Measurements from ENCODE around the gene GNG2.

Gene GNG2

DNA sequence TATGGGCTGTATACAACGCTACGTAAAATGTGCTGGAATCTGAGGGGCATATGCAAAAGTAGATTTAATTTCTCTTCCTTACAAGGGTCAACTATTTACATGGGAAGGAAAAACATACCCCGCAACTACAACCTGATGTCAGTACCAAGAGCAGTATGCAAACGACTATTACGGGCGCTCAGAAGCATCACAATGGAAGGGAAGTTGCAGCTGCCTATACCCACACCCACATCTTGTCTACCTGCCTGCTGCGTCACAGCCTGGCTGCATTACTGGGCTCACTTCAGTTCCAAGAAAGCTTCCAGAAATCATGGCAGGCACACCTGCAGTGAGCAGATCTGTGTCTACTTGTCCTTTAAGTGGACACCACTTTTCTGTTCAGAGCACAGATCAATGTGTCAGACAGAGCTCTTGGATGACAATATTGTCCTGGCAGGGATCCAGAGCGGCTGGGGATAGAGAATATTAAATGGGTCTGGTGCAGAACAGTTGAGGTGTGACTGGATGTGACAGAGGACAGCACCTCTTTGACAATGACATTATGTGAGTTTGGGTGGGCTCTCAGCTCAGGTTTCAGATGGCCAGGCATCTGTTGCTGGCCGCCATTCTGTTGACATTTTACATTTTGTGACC, 41.5 kb upstream of the GNG2 start:
- TF ChIP-seq, protein P1, sequence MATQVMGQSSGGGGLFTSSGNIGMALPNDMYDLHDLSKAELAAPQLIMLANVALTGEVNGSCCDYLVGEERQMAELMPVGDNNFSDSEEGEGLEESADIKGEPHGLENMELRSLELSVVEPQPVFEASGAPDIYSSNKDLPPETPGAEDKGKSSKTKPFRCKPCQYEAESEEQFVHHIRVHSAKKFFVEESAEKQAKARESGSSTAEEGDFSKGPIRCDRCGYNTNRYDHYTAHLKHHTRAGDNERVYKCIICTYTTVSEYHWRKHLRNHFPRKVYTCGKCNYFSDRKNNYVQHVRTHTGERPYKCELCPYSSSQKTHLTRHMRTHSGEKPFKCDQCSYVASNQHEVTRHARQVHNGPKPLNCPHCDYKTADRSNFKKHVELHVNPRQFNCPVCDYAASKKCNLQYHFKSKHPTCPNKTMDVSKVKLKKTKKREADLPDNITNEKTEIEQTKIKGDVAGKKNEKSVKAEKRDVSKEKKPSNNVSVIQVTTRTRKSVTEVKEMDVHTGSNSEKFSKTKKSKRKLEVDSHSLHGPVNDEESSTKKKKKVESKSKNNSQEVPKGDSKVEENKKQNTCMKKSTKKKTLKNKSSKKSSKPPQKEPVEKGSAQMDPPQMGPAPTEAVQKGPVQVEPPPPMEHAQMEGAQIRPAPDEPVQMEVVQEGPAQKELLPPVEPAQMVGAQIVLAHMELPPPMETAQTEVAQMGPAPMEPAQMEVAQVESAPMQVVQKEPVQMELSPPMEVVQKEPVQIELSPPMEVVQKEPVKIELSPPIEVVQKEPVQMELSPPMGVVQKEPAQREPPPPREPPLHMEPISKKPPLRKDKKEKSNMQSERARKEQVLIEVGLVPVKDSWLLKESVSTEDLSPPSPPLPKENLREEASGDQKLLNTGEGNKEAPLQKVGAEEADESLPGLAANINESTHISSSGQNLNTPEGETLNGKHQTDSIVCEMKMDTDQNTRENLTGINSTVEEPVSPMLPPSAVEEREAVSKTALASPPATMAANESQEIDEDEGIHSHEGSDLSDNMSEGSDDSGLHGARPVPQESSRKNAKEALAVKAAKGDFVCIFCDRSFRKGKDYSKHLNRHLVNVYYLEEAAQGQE (IDR thresholded peaks at IDR 0.05; ENCODE audit: insufficient read depth in 1 of 2, low read depth in 2 of 2, low read length in 2 of 2): no peak
- TF ChIP-seq POLR2AphosphoS5 (IDR thresholded peaks at IDR 0.05; ENCODE audit: low read depth, low read length) (no peak), SIN3A (IDR thresholded peaks at IDR 0.05; ENCODE audit: borderline replicate concordance, insufficient read depth, low read length) (no peak), TAF1 (IDR thresholded peaks at IDR 0.05; ENCODE audit: borderline replicate concordance, insufficient read depth, low read length) (no peak), FOXP2 (optimal IDR thresholded peaks at IDR 0.05; ENCODE audit: borderline replicate concordance, extremely low read depth, extremely low read length, insufficient read depth) (no peak)

DNA sequence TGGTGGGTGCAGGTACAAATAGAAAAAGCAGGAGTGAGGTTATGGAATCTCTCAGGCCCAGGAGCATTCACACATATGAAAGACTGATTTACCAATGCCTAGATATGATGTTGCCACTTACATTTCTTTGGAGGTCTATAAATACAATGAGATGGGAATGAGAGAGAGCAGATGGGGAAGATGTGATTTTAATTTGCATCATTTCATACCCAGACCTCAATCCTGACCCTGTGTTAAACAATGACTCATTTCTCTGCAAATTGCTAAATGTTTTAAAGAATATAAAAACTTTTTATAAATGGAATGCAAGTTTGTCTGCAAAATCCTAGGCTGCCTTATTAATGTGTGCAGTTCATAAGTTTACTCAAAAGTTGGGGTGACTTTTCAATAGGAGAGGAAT, 38.6 kb upstream of the GNG2 start:
- TF ChIP-seq TAF1 (IDR thresholded peaks at IDR 0.05; ENCODE audit: borderline replicate concordance, insufficient read depth, low read length) (no peak), POLR2AphosphoS5 (IDR thresholded peaks at IDR 0.05; ENCODE audit: low read depth, low read length) (no peak), SIN3A (IDR thresholded peaks at IDR 0.05; ENCODE audit: borderline replicate concordance, insufficient read depth, low read length) (no peak), FOXP2 (optimal IDR thresholded peaks at IDR 0.05; ENCODE audit: borderline replicate concordance, extremely low read depth, extremely low read length, insufficient read depth) (no peak)
- TF ChIP-seq, protein P1 (IDR thresholded peaks at IDR 0.05; ENCODE audit: insufficient read depth in 1 of 2, low read depth in 2 of 2, low read length in 2 of 2): no peak

DNA sequence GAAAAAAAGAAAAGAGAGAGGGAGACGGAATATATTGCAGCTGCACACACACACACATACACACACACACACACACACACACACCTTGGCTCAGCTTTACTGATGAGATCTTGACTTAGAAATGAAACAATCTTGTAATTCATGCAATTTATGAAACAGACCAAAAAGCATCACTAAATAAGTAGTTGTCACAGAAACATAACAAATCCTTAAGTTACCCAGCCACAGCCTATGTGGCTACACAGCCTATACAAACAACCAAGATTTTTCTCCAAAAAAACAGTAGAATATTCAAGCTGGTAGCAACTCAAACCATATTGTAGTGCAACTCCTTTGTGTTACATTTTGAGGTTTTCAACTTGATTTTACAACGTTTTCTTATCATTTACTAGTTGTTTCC, 37.9 kb upstream of the GNG2 start:
- TF ChIP-seq FOXP2 (optimal IDR thresholded peaks at IDR 0.05; ENCODE audit: borderline replicate concordance, extremely low read depth, extremely low read length, insufficient read depth) (no peak), TAF1 (IDR thresholded peaks at IDR 0.05; ENCODE audit: borderline replicate concordance, insufficient read depth, low read length) (no peak), SIN3A (IDR thresholded peaks at IDR 0.05; ENCODE audit: borderline replicate concordance, insufficient read depth, low read length) (no peak)

DNA sequence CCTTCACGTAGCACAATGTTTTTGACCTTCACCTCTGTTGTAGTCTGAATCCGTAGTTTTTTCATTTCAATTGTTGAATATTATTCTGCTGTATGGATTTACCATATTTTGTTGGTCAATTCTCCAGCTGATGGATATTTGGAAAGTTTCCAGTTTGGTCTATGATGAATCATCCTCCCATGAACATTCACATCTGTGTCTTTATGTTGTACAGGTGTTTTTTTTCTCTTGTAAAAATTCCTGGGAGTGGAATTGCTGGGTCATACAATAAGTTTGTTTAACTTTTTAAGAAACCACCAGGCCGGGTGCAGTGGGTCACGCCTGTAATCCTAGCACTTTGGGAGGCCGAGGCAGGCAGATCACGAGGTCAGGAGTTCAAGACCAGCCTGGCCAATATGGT, 36.7 kb upstream of the GNG2 start:
- TF ChIP-seq POLR2AphosphoS5 (IDR thresholded peaks at IDR 0.05; ENCODE audit: low read depth, low read length) (no peak), FOXP2 (optimal IDR thresholded peaks at IDR 0.05; ENCODE audit: borderline replicate concordance, extremely low read depth, extremely low read length, insufficient read depth) (no peak), SIN3A (IDR thresholded peaks at IDR 0.05; ENCODE audit: borderline replicate concordance, insufficient read depth, low read length) (no peak), TAF1 (IDR thresholded peaks at IDR 0.05; ENCODE audit: borderline replicate concordance, insufficient read depth, low read length) (no peak)
- TF ChIP-seq, protein P1 (IDR thresholded peaks at IDR 0.05; ENCODE audit: insufficient read depth in 1 of 2, low read depth in 2 of 2, low read length in 2 of 2): no peak

DNA sequence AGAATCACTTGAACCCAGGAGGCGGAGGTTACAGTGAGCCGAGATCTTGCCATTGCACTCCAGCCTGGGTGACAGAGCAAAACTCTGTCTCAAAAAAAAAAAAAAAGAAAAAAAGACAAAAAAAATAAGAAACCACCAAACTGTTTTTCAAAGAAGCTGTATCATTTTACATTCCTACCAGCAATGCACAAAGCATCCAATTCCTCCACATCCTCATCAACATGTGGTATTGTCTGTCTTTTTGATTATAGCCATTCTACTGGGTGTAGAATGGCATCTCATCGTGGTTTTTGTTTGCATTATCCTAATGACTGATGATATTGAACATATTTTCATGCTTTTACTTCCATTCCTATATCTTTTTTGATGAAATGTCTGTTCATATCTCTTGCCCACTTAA, 36.2 kb upstream of the GNG2 start:
- TF ChIP-seq FOXP2 (optimal IDR thresholded peaks at IDR 0.05; ENCODE audit: borderline replicate concordance, extremely low read depth, extremely low read length, insufficient read depth): no peak
- TF ChIP-seq TAF1 (IDR thresholded peaks at IDR 0.05; ENCODE audit: borderline replicate concordance, insufficient read depth, low read length): no peak
- TF ChIP-seq, protein P1 (IDR thresholded peaks at IDR 0.05; ENCODE audit: insufficient read depth in 1 of 2, low read depth in 2 of 2, low read length in 2 of 2): no peak
- no peak for TF ChIP-seq SIN3A (IDR thresholded peaks at IDR 0.05; ENCODE audit: borderline replicate concordance, insufficient read depth, low read length)
- TF ChIP-seq POLR2AphosphoS5 (IDR thresholded peaks at IDR 0.05; ENCODE audit: low read depth, low read length): no peak
